Globus pallidus (tissue), 1 donor: ENCODE data around the gene HES4.
"Not testable (repeated sequence)": the region's sequence is repeated elsewhere in the genome, so short reads cannot be mapped to it uniquely, and the experiment has no call there.

ENCODE experiments used
- DNase-seq: peaks from one replicate; pipeline ENCODE4 v3.0.0-alpha.2; 2015; ENCODE audit warnings: low spot score

The HES4 gene

GRCh38 chr1:978835-979743 lies 20.8 kb downstream of the HES4 start:
- no peak for DNase-seq

GRCh38 chr1:978069-978834 lies 21.6 kb downstream of the HES4 start:
- no peak for DNase-seq

- not testable (repeated sequence) for DNase-seq
Observed at GRCh38 chr1:976791-977190, 23.1 kb downstream of the HES4 start.

GRCh38 chr1:975896-976683 lies 23.8 kb downstream of the HES4 start:
- no peak for DNase-seq

GRCh38 chr1:975365-975764 lies 24.5 kb downstream of the HES4 start:
- no peak for DNase-seq

GRCh38 chr1:974687-975328 lies 25.1 kb downstream of the HES4 start:
- DNase-seq = no peak

- no peak for DNase-seq
Observed at GRCh38 chr1:974293-974640, 25.6 kb downstream of the HES4 start.

- DNase-seq = no peak
Observed at GRCh38 chr1:973459-974292, 26.2 kb downstream of the HES4 start.

GRCh38 chr1:972726-973458 lies 27.0 kb downstream of the HES4 start:
- DNase-seq = no peak

GRCh38 chr1:971751-972506 lies 28.0 kb downstream of the HES4 start:
- DNase-seq = no peak

- no peak for DNase-seq
Observed at GRCh38 chr1:970973-971730, 28.7 kb downstream of the HES4 start.

- no peak for DNase-seq
Observed at GRCh38 chr1:970242-970972, 29.5 kb downstream of the HES4 start.

- no peak for DNase-seq
Observed at GRCh38 chr1:969260-969855, 30.5 kb downstream of the HES4 start.

- no peak for DNase-seq
Observed at GRCh38 chr1:967466-968343, 32.2 kb downstream of the HES4 start.

- no peak for DNase-seq
Observed at GRCh38 chr1:966704-967300, 33.1 kb downstream of the HES4 start.

GRCh38 chr1:966135-966703 lies 33.7 kb downstream of the HES4 start, which contains the start of gene PLEKHN1:
Gene PLEKHN1 (plus strand): TSS chr1:966482. CDS start chr1:966532, 50 bp downstream.
- DNase-seq = no peak
